ENCODE results near the gene ALAS2. TPM values are rescaled to one million over a fixed set of nuclear protein-coding genes. Genes with fewer than 3 reads are reported as not detected.
A peak's percentile ranks its signal among the peaks of the same experiment; 100 is the strongest.
"Not testable (repeated sequence)": the region's sequence is repeated elsewhere in the genome, so short reads cannot be mapped to it uniquely, and the experiment has no call there.

Gene ALAS2
- total RNA-seq = under 1 TPM in 1 of 5 experiments, not detected in 4; 0.24 TPM
- not detected for polyA plus RNA-seq
- total RNA-seq = not detected

GRCh38 chrX:55030271-55031205, at the start of gene ALAS2:
TSS of gene ALAS2 (minus strand) at chrX:55030977. CDS start at chrX:55026000, 4,977 bp downstream.
- DNase-seq (no peak), ATAC-seq (no peak)
- ChIA-PET CTCF (no interaction called here), POLR2A (no interaction called here)
- Mint-ChIP-seq H3K36me3 (no peaks in the 10 kb centered on the region), H3K4me3 (no peak within 1 kb of the TSS), H3K9me3 (no peaks in the 10 kb centered on the region), H3K4me1 (peaks cover 0 to 13% (median 7%) of the 10 kb centered on the region in 7 donors), H3K27ac (no peak within 1 kb of the TSS), H3K27me3 (no peaks in the 10 kb centered on the region)
- Histone ChIP-seq H3K27me3 (ENCODE audit: control insufficient read depth in 2 of 2, insufficient read depth in 2 of 2, low read length in 2 of 2) (no peaks in the 10 kb centered on the region), H3K36me3 (ENCODE audit: control insufficient read depth in 2 of 3, insufficient read depth in 3 of 3, low read length in 3 of 3) (no peaks in the 10 kb centered on the region), H3K27ac (ENCODE audit: low read depth, low read length) (no peak within 1 kb of the TSS), H3K4me1 (ENCODE audit: control insufficient read depth in 2 of 2, insufficient read depth in 2 of 2, low read length in 2 of 2) (no peaks in the 10 kb centered on the region), H3K9me3 (ENCODE audit: control insufficient read depth in 2 of 3, low read length in 3 of 3) (no peaks in the 10 kb centered on the region), H3K4me3 (ENCODE audit: low read length) (no peak within 1 kb of the TSS)
- intact Hi-C loops (cut with micrococcal nuclease) = no loop called here

GRCh38 chrX:55074851-55075467, 44.2 kb upstream of the ALAS2 start, which contains the start of gene PAGE2B:
TSS of gene PAGE2B (plus strand) at chrX:55075030. CDS start at chrX:55076042, 1,012 bp downstream.
- intact Hi-C loops (cut with micrococcal nuclease) = no loop called here
- POLR2A ChIA-PET = no interaction called here
- no peaks in the 10 kb centered on the region for H3K9me3 ChIP-seq (ENCODE audit: control insufficient read depth in 2 of 3, low read length in 3 of 3)

GRCh38 chrX:55072286-55072685, 41.5 kb upstream of the ALAS2 start:
- Histone ChIP-seq H3K27ac (ENCODE audit: low read depth, low read length) (no peak overlapping the region), H3K4me1 (ENCODE audit: control insufficient read depth in 2 of 2, insufficient read depth in 2 of 2, low read length in 2 of 2) (no peaks in the 10 kb centered on the region), H3K4me3 (ENCODE audit: low read length) (no peak overlapping the region), H3K36me3 (ENCODE audit: control insufficient read depth in 2 of 3, insufficient read depth in 3 of 3, low read length in 3 of 3) (no peaks in the 10 kb centered on the region), H3K27me3 (ENCODE audit: control insufficient read depth in 2 of 2, insufficient read depth in 2 of 2, low read length in 2 of 2) (no peaks in the 10 kb centered on the region), H3K9me3 (ENCODE audit: control insufficient read depth in 2 of 3, low read length in 3 of 3) (no peaks in the 10 kb centered on the region)
- Mint-ChIP-seq H3K9me3 (peaks cover 0 to 4% (median 0%) of the 10 kb centered on the region in 11 donors), H3K27me3 (peaks cover 0 to 8% (median 3%) of the 10 kb centered on the region in 5 donors), H3K4me1 (no peaks in the 10 kb centered on the region), H3K27ac (no peak overlapping the region), H3K36me3 (peaks cover 0 to 3% (median 0%) of the 10 kb centered on the region in 5 donors), H3K4me3 (no peak overlapping the region)
- ChIA-PET CTCF (no interaction called here), POLR2A (no interaction called here)
- no peak for DNase-seq
- intact Hi-C loops (cut with micrococcal nuclease) = no loop called here
- ATAC-seq = no peak

More at GRCh38 chrX:55074851-55075467, 44.2 kb upstream of the ALAS2 start, which contains the start of gene PAGE2B:
- Histone ChIP-seq H3K27me3 (ENCODE audit: control insufficient read depth in 2 of 2, insufficient read depth in 2 of 2, low read length in 2 of 2) (no peaks in the 10 kb centered on the region), H3K36me3 (ENCODE audit: control insufficient read depth in 2 of 3, insufficient read depth in 3 of 3, low read length in 3 of 3) (no peaks in the 10 kb centered on the region), H3K4me3 (ENCODE audit: low read length) (no peak within 1 kb of the TSS), H3K4me1 (ENCODE audit: control insufficient read depth in 2 of 2, insufficient read depth in 2 of 2, low read length in 2 of 2) (no peaks in the 10 kb centered on the region), H3K27ac (ENCODE audit: low read depth, low read length) (no peak within 1 kb of the TSS)
- peaks cover 0 to under 1% (median 0%) of the 10 kb centered on the region in 5 donors for H3K36me3 Mint-ChIP-seq
- peaks cover 0 to 4% (median 0%) of the 10 kb centered on the region in 11 donors for H3K9me3 Mint-ChIP-seq
- no peak within 1 kb of the TSS for H3K4me3 Mint-ChIP-seq
- H3K4me1 Mint-ChIP-seq = no peaks in the 10 kb centered on the region
- DNase-seq = no peak
- no peak within 1 kb of the TSS for H3K27ac Mint-ChIP-seq
- peaks cover 0 to 8% (median 3%) of the 10 kb centered on the region in 5 donors for H3K27me3 Mint-ChIP-seq
- CTCF ChIA-PET = no interaction called here
- no peak for ATAC-seq

GRCh38 chrX:55067180-55067579, 36.4 kb upstream of the ALAS2 start:
- H3K27ac ChIP-seq (ENCODE audit: low read depth, low read length); H3K4me3 Mint-ChIP-seq; H3K4me3 ChIP-seq (ENCODE audit: low read length); H3K27me3 ChIP-seq (ENCODE audit: control insufficient read depth in 2 of 2, insufficient read depth in 2 of 2, low read length in 2 of 2); intact Hi-C loops (cut with micrococcal nuclease); ATAC-seq; H3K27me3 Mint-ChIP-seq; H3K9me3 Mint-ChIP-seq; H3K4me1 Mint-ChIP-seq; H3K4me1 ChIP-seq (ENCODE audit: control insufficient read depth in 2 of 2, insufficient read depth in 2 of 2, low read length in 2 of 2); H3K27ac Mint-ChIP-seq; DNase-seq; H3K36me3 ChIP-seq (ENCODE audit: control insufficient read depth in 2 of 3, insufficient read depth in 3 of 3, low read length in 3 of 3); H3K36me3 Mint-ChIP-seq; CTCF ChIA-PET; POLR2A ChIA-PET; H3K9me3 ChIP-seq (ENCODE audit: control insufficient read depth in 2 of 3, low read length in 3 of 3): not testable (repeated sequence)

GRCh38 chrX:55057675-55058249, 27.0 kb upstream of the ALAS2 start:
- peak in 6 of 9 donors; percentile 11 to 46 (median 32) for DNase-seq
- Histone ChIP-seq H3K36me3 (ENCODE audit: control insufficient read depth in 2 of 3, insufficient read depth in 3 of 3, low read length in 3 of 3) (no peaks in the 10 kb centered on the region), H3K9me3 (ENCODE audit: control insufficient read depth in 2 of 3, low read length in 3 of 3) (no peaks in the 10 kb centered on the region), H3K27me3 (ENCODE audit: control insufficient read depth in 2 of 2, insufficient read depth in 2 of 2, low read length in 2 of 2) (no peaks in the 10 kb centered on the region), H3K4me3 (ENCODE audit: low read length) (peak overlapping the region; percentile 35), H3K27ac (ENCODE audit: low read depth, low read length) (no peak overlapping the region), H3K4me1 (ENCODE audit: control insufficient read depth in 2 of 2, insufficient read depth in 2 of 2, low read length in 2 of 2) (peaks cover 8 to 16% of the 10 kb centered on the region in 2 donors)
- peak; percentile 84 for ATAC-seq
- Mint-ChIP-seq H3K4me3 (peak overlapping the region; percentile 12 to 87 (median 76)), H3K4me1 (peaks cover 8 to 29% (median 21%) of the 10 kb centered on the region in 7 donors), H3K9me3 (peaks cover 0 to 1% (median 0%) of the 10 kb centered on the region in 11 donors), H3K27ac (peak overlapping the region in 7 of 9 donors; percentile 43 to 95 (median 90)), H3K27me3 (peaks cover 0 to 5% (median 0%) of the 10 kb centered on the region in 5 donors), H3K36me3 (no peaks in the 10 kb centered on the region)
- ChIA-PET POLR2A (interaction anchor here (1.2 kb wide), 1 partner anchor 58 kb away, joined by 5 read pairs; the partner anchor contains the start of gene APEX2), CTCF (interaction anchor here (1.1 to 1.3 kb wide), 3 partner anchors 55 to 165 kb away, joined by 3 to 26 read pairs (median 3); no protein-coding TSS in a partner anchor)
- intact Hi-C loops (cut with micrococcal nuclease) = loop anchor here (1.0 to 5.0 kb wide), 12 partner anchors 57 to 1015 kb away; partner anchors contain the start of genes APEX2 (in 2 of the 2), GNL3L (in 1 of the 2), MAGED2 (in 1 of the 2) and PHF8 (in 1 of the 2)
